Naive B cell (primary cell): ENCODE results near the gene OR1B1. TPM values are rescaled to one million over a fixed set of nuclear protein-coding genes. Genes with fewer than 3 reads are reported as not detected.
"Not testable (repeated sequence)": the region's sequence is repeated elsewhere in the genome, so short reads cannot be mapped to it uniquely, and the experiment has no call there.

Source experiments
- ATAC-seq, 2 donors: fragments of 150-1000 bp; cut with Tn5 transposase; 2 replicates each; pipeline ENCODE4 v1.10.0; 2021; ENCODE audit warnings: low read depth in 2 of 2, mild to moderate bottlenecking in 2 of 2, moderate library complexity in 2 of 2
- DNase-seq: peaks from one replicate; pipeline ENCODE4 v3.0.0; 2022
- H3K27ac Mint-ChIP-seq, 6 donors: one replicate each; pipeline ENCODE4 v1.8.0; 2020 to 2022; ENCODE audit warnings: mild to moderate bottlenecking in 6 of 6, mixed read lengths in 6 of 6, moderate library complexity in 5 of 6, inconsistent platforms in 2 of 6
- H3K27me3 Mint-ChIP-seq, 3 donors: one replicate each; pipeline ENCODE4 v1.8.0; 2021 to 2022; ENCODE audit warnings: mixed read lengths in 3 of 3, mild to moderate bottlenecking in 1 of 3
- H3K36me3 Mint-ChIP-seq, 2 donors: one replicate each; pipeline ENCODE4 v1.8.0; 2020 to 2022; ENCODE audit warnings: mixed read lengths in 2 of 2, inconsistent platforms in 1 of 2, mild to moderate bottlenecking in 1 of 2
- H3K4me1 Mint-ChIP-seq, 3 donors: one replicate each; pipeline ENCODE4 v1.8.0; 2020 to 2022; ENCODE audit warnings: mixed read lengths in 3 of 3, inconsistent platforms in 1 of 3, mild to moderate bottlenecking in 1 of 3, moderate library complexity in 1 of 3
- H3K4me3 Mint-ChIP-seq, 8 donors: one replicate each; pipeline ENCODE4 v1.8.0; 2020 to 2022; ENCODE audit warnings: mild to moderate bottlenecking in 8 of 8, mixed read lengths in 8 of 8, moderate library complexity in 8 of 8, inconsistent platforms in 2 of 8
- H3K9me3 Mint-ChIP-seq, 7 donors: one replicate each; pipeline ENCODE4 v1.8.0; 2020 to 2022; ENCODE audit warnings: mixed read lengths in 7 of 7, mild to moderate bottlenecking in 5 of 7, inconsistent platforms in 2 of 7, moderate library complexity in 1 of 7
- polyA plus RNA-seq, 6 donors: library from polyadenylated mRNA; unstranded; fragments of 300-500 nt; fragmentation: Illumina TruSeq; gene quantifications; one replicate each; pipeline ENCODE4 v1.2.3, GENCODE V29; 2021; ENCODE audit warnings: low read depth in 6 of 6

Gene OR1B1
- not detected for polyA plus RNA-seq

DNA sequence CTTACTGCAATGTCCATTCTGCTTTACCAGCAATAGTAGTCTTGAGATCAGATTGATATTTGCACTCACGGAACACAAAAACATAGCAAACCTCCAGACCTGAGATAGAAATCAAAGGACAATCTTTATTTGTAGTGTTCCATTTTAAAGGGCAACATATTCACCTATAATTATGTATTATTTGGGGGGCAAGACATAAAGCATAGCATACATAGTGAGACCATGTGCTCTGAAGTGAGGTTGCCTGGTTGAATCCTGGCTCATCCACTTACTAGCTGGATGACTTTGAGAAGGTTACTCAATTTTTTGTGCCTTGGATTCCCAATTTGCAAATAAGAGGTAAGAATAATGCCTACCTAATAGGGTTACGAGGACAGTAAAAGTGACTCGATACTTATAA is at the start of gene OR1B1:
Gene OR1B1, minus strand, starts transcription at position 101 of the 400 bp plus-strand sequence.
- ATAC-seq (no peak), DNase-seq (no peak)
- H3K4me1 Mint-ChIP-seq = no peaks in the 10 kb centered on the region
- H3K27me3 Mint-ChIP-seq = peaks cover 28 to 52% (median 35%) of the 10 kb centered on the region in 3 donors
- H3K27ac Mint-ChIP-seq = no peak within 1 kb of the TSS
- no peaks in the 10 kb centered on the region for H3K36me3 Mint-ChIP-seq
- no peak within 1 kb of the TSS for H3K4me3 Mint-ChIP-seq
- H3K9me3 Mint-ChIP-seq = peaks cover 0 to 4% (median 2%) of the 10 kb centered on the region in 7 donors

- H3K36me3 Mint-ChIP-seq = peaks cover 0 to 9% of the 10 kb centered on the region in 2 donors
- no peak overlapping the region for H3K27ac Mint-ChIP-seq
- ATAC-seq = no peak
- H3K27me3 Mint-ChIP-seq = peaks cover 5 to 17% (median 10%) of the 10 kb centered on the region in 3 donors
- peaks cover 7 to 22% (median 19%) of the 10 kb centered on the region in 7 donors for H3K9me3 Mint-ChIP-seq
- H3K4me3 Mint-ChIP-seq = no peak overlapping the region
- no peak for DNase-seq
- no peaks in the 10 kb centered on the region for H3K4me1 Mint-ChIP-seq
These were observed 38.3 kb upstream of the OR1B1 start for GRCh38 chr9:122695696-122696095.

DNA sequence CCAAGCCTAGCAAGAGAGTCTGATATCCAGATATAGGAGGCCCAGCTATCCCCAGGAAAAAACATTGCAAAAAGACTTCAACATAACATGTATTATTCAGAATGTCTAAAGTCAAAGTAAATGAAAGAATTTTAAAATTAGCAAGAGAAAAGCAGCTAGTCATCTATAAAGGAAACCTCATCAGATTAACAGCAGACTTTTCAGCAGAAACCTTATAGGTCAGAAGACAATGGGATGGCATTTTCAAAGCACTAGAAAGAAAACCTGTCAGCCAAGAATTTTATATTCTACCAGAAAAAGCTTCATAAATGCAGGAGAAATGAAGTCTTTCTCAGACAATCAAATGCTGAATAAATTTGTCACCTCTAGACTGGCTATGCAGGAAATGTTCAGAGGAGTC is 27.4 kb upstream of the OR1B1 start:
- Mint-ChIP-seq H3K27me3 (peaks cover 7 to 41% (median 22%) of the 10 kb centered on the region in 3 donors), H3K36me3 (peaks cover 0 to 19% of the 10 kb centered on the region in 2 donors), H3K4me1 (no peaks in the 10 kb centered on the region), H3K4me3 (no peak overlapping the region), H3K27ac (peak overlapping the region in 1 of 6 donors; percentile 31), H3K9me3 (peaks cover 14 to 42% (median 23%) of the 10 kb centered on the region in 7 donors)
- no peak for DNase-seq
- no peak for ATAC-seq

GRCh38 chr9:122672481-122672880 is 15.1 kb upstream of the OR1B1 start:
- Mint-ChIP-seq H3K4me3 (no peak overlapping the region), H3K4me1 (no peaks in the 10 kb centered on the region), H3K36me3 (peaks cover 0 to 19% of the 10 kb centered on the region in 2 donors), H3K9me3 (peaks cover 8 to 35% (median 23%) of the 10 kb centered on the region in 7 donors), H3K27ac (no peak overlapping the region), H3K27me3 (peaks cover 12 to 39% (median 32%) of the 10 kb centered on the region in 3 donors)
- DNase-seq (no peak), ATAC-seq (no peak)

GRCh38 chr9:122661416-122661815 is 4.0 kb upstream of the OR1B1 start, which contains the start of gene OR1L1:
Gene OR1L1 (plus strand): TSS chr9:122661716. CDS start chr9:122661716, 0 bp downstream.
- Mint-ChIP-seq H3K4me1 (no peaks in the 10 kb centered on the region), H3K4me3 (no peak within 1 kb of the TSS), H3K27ac (no peak within 1 kb of the TSS), H3K36me3 (no peaks in the 10 kb centered on the region), H3K9me3 (peaks cover 0 to 20% (median 7%) of the 10 kb centered on the region in 7 donors), H3K27me3 (peaks cover 36 to 59% (median 55%) of the 10 kb centered on the region in 3 donors)
- ATAC-seq (no peak), DNase-seq (no peak)

DNA sequence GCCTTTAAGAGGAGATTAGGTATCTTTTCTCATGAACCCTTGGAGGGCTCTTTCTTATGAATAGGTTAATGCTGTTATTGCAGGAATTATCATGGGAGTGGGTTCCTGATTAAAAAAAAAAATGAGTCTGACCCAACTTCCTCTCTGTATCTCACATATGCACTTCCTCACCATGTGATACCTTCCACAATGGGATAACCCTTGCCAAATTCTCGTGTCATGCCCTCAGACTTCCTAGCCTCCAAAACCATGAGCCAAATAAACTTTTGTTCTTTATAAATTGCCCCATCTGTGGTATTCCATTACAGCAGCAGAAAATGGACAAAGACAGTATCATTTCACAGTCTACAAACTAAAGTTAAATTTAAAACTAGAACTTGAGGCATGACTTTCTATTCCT is 1.0 kb downstream of the OR1B1 start:
- ATAC-seq (no peak), DNase-seq (no peak)
- Mint-ChIP-seq H3K27ac (no peak overlapping the region), H3K36me3 (no peaks in the 10 kb centered on the region), H3K4me1 (no peaks in the 10 kb centered on the region), H3K4me3 (no peak overlapping the region), H3K27me3 (peaks cover 17 to 40% (median 24%) of the 10 kb centered on the region in 3 donors), H3K9me3 (peaks cover 0 to 5% (median 2%) of the 10 kb centered on the region in 7 donors)

DNA sequence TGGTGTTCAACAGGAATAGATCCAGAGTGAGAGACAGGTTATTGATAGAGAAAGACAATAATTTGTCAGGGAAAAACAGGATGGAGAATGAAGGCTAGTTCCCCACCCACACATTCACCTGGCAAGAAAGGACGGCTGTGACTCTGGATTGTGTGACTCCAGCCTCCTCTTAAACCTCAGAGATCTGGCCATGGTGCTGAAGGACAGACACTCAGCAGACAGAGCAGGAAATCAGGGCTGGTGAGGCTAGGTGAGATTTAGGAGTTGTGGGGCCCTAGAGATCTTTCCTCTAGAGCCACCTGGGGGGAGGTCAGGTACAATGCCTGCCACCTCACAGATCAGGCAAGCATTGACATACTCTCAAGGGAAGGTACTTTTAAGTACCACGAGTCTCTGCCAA is 15.2 kb downstream of the OR1B1 start:
- no peak for DNase-seq

GRCh38 chr9:122619996-122620395 is 37.4 kb downstream of the OR1B1 start:
- Mint-ChIP-seq H3K27ac (no peak overlapping the region), H3K27me3 (peaks cover 14 to 56% (median 49%) of the 10 kb centered on the region in 3 donors), H3K4me1 (no peaks in the 10 kb centered on the region), H3K4me3 (no peak overlapping the region), H3K9me3 (peaks cover 0 to 13% (median 4%) of the 10 kb centered on the region in 7 donors), H3K36me3 (no peaks in the 10 kb centered on the region)
- DNase-seq = no peak
- no peak for ATAC-seq

More for the DNA sequence above, 15.2 kb downstream of the OR1B1 start:
- no peak overlapping the region for H3K4me3 Mint-ChIP-seq
- H3K36me3 Mint-ChIP-seq = peaks cover 14 to 20% of the 10 kb centered on the region in 2 donors
- ATAC-seq = no peak
- no peak overlapping the region for H3K27ac Mint-ChIP-seq
- no peaks in the 10 kb centered on the region for H3K4me1 Mint-ChIP-seq
- H3K9me3 Mint-ChIP-seq = peaks cover 9 to 35% (median 19%) of the 10 kb centered on the region in 7 donors
- H3K27me3 Mint-ChIP-seq = peaks cover 27 to 56% (median 46%) of the 10 kb centered on the region in 3 donors

- Mint-ChIP-seq H3K27me3 (peaks cover 26 to 47% (median 39%) of the 10 kb centered on the region in 3 donors), H3K27ac (no peak within 1 kb of the TSS), H3K4me1 (no peaks in the 10 kb centered on the region), H3K9me3 (peaks cover 0 to 13% (median 3%) of the 10 kb centered on the region in 7 donors), H3K36me3 (no peaks in the 10 kb centered on the region), H3K4me3 (no peak within 1 kb of the TSS)
- DNase-seq = no peak
- ATAC-seq = no peak
These were observed 43.1 kb downstream of the OR1B1 start, which contains the start of gene OR1Q1 for GRCh38 chr9:122614362-122614761. Gene OR1Q1 (plus strand): TSS chr9:122614738. CDS start chr9:122614738, 0 bp downstream.

GRCh38 chr9:122609804-122610203 is 47.6 kb downstream of the OR1B1 start:
- no peaks in the 10 kb centered on the region for H3K9me3 Mint-ChIP-seq

GRCh38 chr9:122606587-122606986 is 50.8 kb downstream of the OR1B1 start:
- Mint-ChIP-seq H3K4me1 (no peaks in the 10 kb centered on the region), H3K9me3 (peaks cover 0 to 6% (median 4%) of the 10 kb centered on the region in 7 donors), H3K36me3 (no peaks in the 10 kb centered on the region), H3K27ac (peak overlapping the region in 1 of 6 donors; percentile 29), H3K4me3 (no peak overlapping the region), H3K27me3 (peaks cover 31 to 46% (median 42%) of the 10 kb centered on the region in 3 donors)
- DNase-seq (no peak), ATAC-seq (no peak)

More at GRCh38 chr9:122609804-122610203, 47.6 kb downstream of the OR1B1 start:
- no peak for ATAC-seq
- Mint-ChIP-seq H3K27ac (no peak overlapping the region), H3K36me3 (no peaks in the 10 kb centered on the region), H3K4me1 (no peaks in the 10 kb centered on the region), H3K27me3 (peaks cover 28 to 46% (median 36%) of the 10 kb centered on the region in 3 donors), H3K4me3 (no peak overlapping the region)
- DNase-seq = no peak

GRCh38 chr9:122605691-122606090 is 51.7 kb downstream of the OR1B1 start:
- Mint-ChIP-seq H3K9me3 (peaks cover 1 to 13% (median 8%) of the 10 kb centered on the region in 7 donors), H3K27ac (no peak overlapping the region), H3K4me1 (no peaks in the 10 kb centered on the region), H3K36me3 (peaks cover 0 to 3% of the 10 kb centered on the region in 2 donors), H3K4me3 (no peak overlapping the region), H3K27me3 (peaks cover 24 to 40% (median 36%) of the 10 kb centered on the region in 3 donors)
- ATAC-seq = no peak
- no peak for DNase-seq

DNA sequence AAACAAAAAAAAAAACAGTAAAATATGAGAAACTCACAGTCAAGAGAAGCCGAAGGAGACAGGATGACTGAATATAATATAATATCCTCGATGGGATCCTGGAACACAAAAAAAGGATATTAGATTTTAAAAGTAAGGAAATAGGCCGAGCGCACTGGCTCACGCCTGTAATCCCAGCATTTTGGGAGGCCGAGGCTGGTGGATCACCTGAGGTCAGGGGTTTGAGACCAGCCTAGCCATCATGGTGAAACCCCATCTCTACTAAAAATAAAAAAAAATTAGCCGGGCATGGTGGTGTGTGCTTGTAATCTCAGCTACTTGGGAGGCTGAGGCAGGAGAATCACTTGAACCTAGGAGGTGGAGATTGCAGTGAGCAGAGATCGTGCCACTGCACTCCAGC is 74.1 kb downstream of the OR1B1 start, which contains the start of gene OR1L8:
Gene OR1L8, minus strand, starts transcription at position 101 of the 400 bp plus-strand sequence. CDS start 14,907 bp downstream, outside the sequence.
- H3K4me1 Mint-ChIP-seq, H3K27ac Mint-ChIP-seq, DNase-seq, ATAC-seq, H3K36me3 Mint-ChIP-seq, H3K9me3 Mint-ChIP-seq: not testable (repeated sequence)
- Mint-ChIP-seq H3K4me3 (peak within 1 kb of the TSS in 1 of 8 donors; percentile 16), H3K27me3 (peaks cover 0 to 16% (median 7%) of the 10 kb centered on the region in 3 donors)

DNA sequence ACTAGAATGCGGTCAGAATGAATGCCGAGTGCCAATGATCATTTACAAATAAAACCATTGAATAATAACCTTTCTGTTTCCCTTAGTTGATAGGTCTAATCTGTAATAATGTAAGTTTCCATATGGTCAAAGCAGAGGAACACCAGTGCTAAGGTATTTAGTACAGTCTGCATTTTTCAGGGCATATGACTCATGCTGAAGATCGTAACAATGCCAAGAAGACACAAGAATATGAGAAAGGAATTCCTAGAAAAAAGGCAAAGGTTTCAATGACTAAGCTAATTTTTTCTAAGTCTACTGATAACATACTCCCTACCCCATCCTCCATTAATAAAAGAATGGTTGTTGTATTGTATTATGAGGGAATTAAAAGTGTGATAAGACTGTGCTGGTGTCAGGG is 77.1 kb downstream of the OR1B1 start:
- Mint-ChIP-seq H3K4me1 (no peaks in the 10 kb centered on the region), H3K9me3 (peaks cover 0 to 8% (median 1%) of the 10 kb centered on the region in 7 donors), H3K27ac (no peak overlapping the region), H3K27me3 (peaks cover 3 to 25% (median 3%) of the 10 kb centered on the region in 3 donors), H3K36me3 (no peaks in the 10 kb centered on the region), H3K4me3 (no peak overlapping the region)
- ATAC-seq (no peak), DNase-seq (no peak)
